ENCODE measurements around the gene SUSD1.

Gene SUSD1

GRCh38 chr9:112118009-112118408 is 57.1 kb downstream of the SUSD1 start:
- no peak for TF ChIP-seq REST (IDR thresholded peaks at IDR 0.05; ENCODE audit: low read depth)
- no peak for TF ChIP-seq USF1 (IDR thresholded peaks at IDR 0.05)
- no peak for TF ChIP-seq YY1 (IDR thresholded peaks at IDR 0.05; ENCODE audit: low read depth)
- TF ChIP-seq EP300 (IDR thresholded peaks at IDR 0.05; ENCODE audit: borderline replicate concordance): no peak
- TF ChIP-seq EGR1 (IDR thresholded peaks at IDR 0.05): no peak

GRCh38 chr9:112115970-112116753 is 58.9 kb downstream of the SUSD1 start:
- TF ChIP-seq NFIC (IDR thresholded peaks at IDR 0.05): no peak
- no peak for TF ChIP-seq USF1 (IDR thresholded peaks at IDR 0.05)

GRCh38 chr9:112115109-112115508 is 60.0 kb downstream of the SUSD1 start:
- TF ChIP-seq TAF1 (IDR thresholded peaks at IDR 0.05; ENCODE audit: low read depth): no peak
- no peak for TF ChIP-seq CEBPB (IDR thresholded peaks at IDR 0.05)
- TF ChIP-seq EGR1 (IDR thresholded peaks at IDR 0.05): no peak
- TF ChIP-seq NFIC (IDR thresholded peaks at IDR 0.05): no peak
- no peak for TF ChIP-seq TCF12 (IDR thresholded peaks at IDR 0.05; ENCODE audit: low read depth)
- no peak for TF ChIP-seq REST (IDR thresholded peaks at IDR 0.05; ENCODE audit: low read depth)
- no peak for TF ChIP-seq YY1 (IDR thresholded peaks at IDR 0.05; ENCODE audit: low read depth)
- TF ChIP-seq CREB1 (IDR thresholded peaks at IDR 0.05; ENCODE audit: low read depth): no peak
- TF ChIP-seq USF1 (IDR thresholded peaks at IDR 0.05): no peak
- no peak for TF ChIP-seq EP300 (IDR thresholded peaks at IDR 0.05; ENCODE audit: borderline replicate concordance)
- no peak for TF ChIP-seq ZBTB7A (IDR thresholded peaks at IDR 0.05; ENCODE audit: low read depth)
- no peak for TF ChIP-seq RAD21 (IDR thresholded peaks at IDR 0.05; ENCODE audit: low read depth)
- no peak for TF ChIP-seq TEAD4 (IDR thresholded peaks at IDR 0.05)

- TF ChIP-seq MAX (IDR thresholded peaks at IDR 0.05): no peak
- TF ChIP-seq RAD21 (IDR thresholded peaks at IDR 0.05; ENCODE audit: low read depth): peak; percentile 87
Measured at GRCh38 chr9:112112941-112113681, 62.0 kb downstream of the SUSD1 start.

GRCh38 chr9:112112519-112112918 is 62.6 kb downstream of the SUSD1 start:
- TF ChIP-seq TCF12 (IDR thresholded peaks at IDR 0.05; ENCODE audit: low read depth) (no peak), TAF1 (IDR thresholded peaks at IDR 0.05; ENCODE audit: low read depth) (no peak), FOXM1 (IDR thresholded peaks at IDR 0.05; ENCODE audit: borderline replicate concordance, low read depth) (no peak), CREB1 (IDR thresholded peaks at IDR 0.05; ENCODE audit: low read depth) (no peak), YY1 (IDR thresholded peaks at IDR 0.05; ENCODE audit: low read depth) (no peak), MAX (IDR thresholded peaks at IDR 0.05) (no peak), RAD21 (IDR thresholded peaks at IDR 0.05; ENCODE audit: low read depth) (no peak), USF1 (IDR thresholded peaks at IDR 0.05) (no peak), CEBPB (IDR thresholded peaks at IDR 0.05) (no peak), REST (IDR thresholded peaks at IDR 0.05; ENCODE audit: low read depth) (no peak), EGR1 (IDR thresholded peaks at IDR 0.05) (no peak), ZBTB7A (IDR thresholded peaks at IDR 0.05; ENCODE audit: low read depth) (no peak), EP300 (IDR thresholded peaks at IDR 0.05; ENCODE audit: borderline replicate concordance) (no peak), NFIC (IDR thresholded peaks at IDR 0.05) (no peak), TEAD4 (IDR thresholded peaks at IDR 0.05) (no peak)
